GM13976 (cell line): ENCODE results near the gene PFDN4.

Source experiments
- DNase-seq: peaks from one replicate; pipeline ENCODE4 v3.0.0; 2012; ENCODE audit warnings: low spot score
- in situ Hi-C: fragments of 300-500 bp; cut with MboI; formaldehyde crosslinking; loops from one replicate; pipeline ENCODE4 v1.12.0; 2022; ENCODE audit warnings: low sequenced_read_pairs, mixed read lengths, inconsistent platforms; ENCODE audit not compliant: unreplicated experiment
- TF ChIP-seq, protein P1 (sequence below): IDR thresholded peaks from 2 replicates; pipeline ENCODE4 v1.5.1; 2012; ENCODE audit warnings: borderline replicate concordance, mild to moderate bottlenecking; ENCODE audit not compliant: insufficient read depth; ENCODE audit errors: extremely low read depth, missing control alignments, control extremely low read depth

The PFDN4 gene

DNA sequence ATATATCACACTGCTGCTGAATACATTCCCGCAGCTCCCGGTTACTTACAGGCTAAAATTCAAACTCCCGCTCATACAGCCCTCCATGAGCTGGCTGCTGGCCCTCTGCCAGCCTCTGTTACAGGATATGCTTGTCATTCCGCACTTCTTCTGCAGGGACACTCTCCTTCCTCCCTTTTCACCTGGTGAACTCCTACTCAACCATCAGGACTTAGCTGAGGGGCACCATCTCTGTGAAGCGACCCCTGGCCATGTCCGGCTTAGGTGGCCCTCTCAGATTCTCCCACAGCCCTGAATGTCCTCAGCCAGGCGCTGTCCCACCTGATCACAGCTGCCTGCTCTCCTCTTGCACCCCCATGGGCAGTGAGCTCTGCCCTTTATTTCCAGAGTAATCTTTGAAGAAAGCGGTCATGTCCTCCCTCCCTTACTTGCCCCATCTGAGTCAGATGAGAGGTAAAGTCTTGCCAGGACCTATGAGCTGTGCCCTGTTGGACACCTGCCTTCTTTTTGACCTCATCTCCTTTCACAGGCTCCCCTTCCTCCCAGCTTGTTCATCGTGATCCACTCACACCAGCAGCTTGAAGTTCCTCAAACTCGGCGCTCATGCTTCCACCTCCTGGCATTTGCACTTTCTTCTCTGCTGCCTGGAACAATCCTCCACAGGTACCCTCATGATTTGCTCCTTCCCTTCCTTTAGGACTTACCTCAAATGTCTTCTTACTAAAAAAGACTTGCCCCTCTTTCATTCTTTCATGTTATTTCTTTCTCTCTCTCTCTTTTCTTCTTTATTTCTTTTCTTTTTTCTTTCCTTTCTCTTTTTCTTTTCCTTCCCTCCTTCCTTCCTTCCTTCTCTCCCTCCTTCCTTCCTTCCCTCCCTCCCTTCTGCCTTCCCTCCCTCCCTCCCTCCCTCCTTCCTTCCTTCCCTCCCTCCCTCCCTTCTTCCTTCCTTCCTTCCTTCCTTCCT lies 39.7 kb upstream of the PFDN4 start:
- TF ChIP-seq, protein P1, sequence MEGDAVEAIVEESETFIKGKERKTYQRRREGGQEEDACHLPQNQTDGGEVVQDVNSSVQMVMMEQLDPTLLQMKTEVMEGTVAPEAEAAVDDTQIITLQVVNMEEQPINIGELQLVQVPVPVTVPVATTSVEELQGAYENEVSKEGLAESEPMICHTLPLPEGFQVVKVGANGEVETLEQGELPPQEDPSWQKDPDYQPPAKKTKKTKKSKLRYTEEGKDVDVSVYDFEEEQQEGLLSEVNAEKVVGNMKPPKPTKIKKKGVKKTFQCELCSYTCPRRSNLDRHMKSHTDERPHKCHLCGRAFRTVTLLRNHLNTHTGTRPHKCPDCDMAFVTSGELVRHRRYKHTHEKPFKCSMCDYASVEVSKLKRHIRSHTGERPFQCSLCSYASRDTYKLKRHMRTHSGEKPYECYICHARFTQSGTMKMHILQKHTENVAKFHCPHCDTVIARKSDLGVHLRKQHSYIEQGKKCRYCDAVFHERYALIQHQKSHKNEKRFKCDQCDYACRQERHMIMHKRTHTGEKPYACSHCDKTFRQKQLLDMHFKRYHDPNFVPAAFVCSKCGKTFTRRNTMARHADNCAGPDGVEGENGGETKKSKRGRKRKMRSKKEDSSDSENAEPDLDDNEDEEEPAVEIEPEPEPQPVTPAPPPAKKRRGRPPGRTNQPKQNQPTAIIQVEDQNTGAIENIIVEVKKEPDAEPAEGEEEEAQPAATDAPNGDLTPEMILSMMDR = no peak
- no peak for DNase-seq
- in situ Hi-C loops = no loop called here

DNA sequence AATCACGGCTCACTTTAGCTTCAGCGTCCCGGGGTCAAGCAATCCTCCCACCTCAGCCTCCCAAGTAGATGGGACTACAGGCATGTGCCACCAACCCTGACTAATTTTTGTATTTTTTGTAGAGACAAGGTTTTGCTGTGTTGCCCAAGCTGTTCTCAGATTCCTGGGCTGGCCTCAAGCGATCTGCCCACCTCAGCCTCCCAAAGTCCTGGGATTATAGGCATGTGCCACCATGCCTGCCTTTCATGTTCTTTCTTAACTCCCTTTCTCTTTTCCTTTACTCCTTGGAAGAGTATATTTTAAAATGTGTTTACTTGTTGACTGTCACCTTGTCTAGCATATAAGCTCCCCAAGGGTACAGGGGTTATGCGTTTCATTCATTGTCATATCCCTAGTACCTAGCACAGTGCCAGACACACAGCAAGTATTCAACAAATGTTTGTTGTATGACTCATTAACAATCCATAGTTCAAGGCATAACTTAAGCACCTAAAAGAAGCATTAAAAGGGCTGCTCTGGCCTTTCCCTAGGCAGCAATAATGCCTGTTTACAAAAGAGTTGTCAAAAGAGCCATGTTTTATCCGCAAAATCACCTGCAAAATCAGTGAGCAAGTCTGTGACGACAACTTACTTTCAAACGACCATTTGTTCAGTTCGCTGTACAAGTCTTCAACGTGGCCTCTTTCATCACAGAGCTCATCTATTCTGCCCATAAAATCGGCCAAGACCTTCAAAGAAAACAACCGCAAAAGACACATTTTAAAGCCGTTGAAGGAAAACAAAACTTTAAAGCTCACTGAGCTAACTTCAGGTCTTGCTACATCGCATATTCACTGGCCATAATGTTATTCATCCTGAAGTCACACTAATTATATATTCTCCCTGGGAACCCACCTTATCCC lies 38.7 kb upstream of the PFDN4 start:
- in situ Hi-C loops = no loop called here

DNA sequence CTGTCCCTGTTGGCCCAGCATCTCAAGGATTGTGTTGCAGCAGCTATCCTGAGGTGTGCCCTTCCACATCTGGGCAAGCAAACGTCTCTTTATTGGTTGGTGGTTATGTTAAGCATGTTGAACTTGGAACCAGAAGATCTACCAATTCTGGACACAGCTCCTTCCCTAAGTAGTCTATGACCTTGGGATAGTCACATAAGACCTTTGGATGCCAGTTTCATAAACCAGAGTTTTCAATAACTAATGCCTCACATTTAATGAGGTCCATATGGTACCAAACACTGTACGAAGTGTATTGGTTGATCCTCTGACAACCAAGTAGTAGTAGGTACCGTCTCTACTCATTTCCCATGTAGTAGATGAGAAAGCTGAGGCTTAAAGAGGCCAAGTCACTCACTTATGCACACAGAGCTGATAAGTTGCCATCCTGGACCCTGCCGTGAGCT lies 37.8 kb upstream of the PFDN4 start:
- in situ Hi-C loops = no loop called here
- DNase-seq = no peak
- TF ChIP-seq, protein P1 = no peak

More for the DNA sequence above, 38.7 kb upstream of the PFDN4 start:
- no peak for DNase-seq
- TF ChIP-seq, protein P1 = no peak

DNA sequence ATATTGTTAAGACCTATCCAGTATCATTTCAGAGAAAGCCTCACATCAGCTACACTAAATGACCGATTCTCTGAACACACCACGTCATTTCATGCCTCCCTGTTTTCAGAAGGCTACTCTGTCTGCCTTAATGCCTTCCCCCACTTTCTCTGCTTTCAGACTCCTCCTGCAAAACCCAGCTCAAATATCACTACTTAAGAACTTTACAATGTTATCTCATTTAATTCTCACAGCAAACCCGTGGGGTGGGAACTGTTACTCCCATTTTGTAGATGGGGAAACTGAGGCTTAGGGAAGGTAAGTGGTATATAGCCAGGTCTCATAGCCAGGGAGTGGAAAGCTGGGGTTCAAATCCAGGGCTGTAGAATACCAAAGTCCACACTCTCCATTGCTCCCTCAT lies 36.9 kb upstream of the PFDN4 start:
- no peak for DNase-seq
- TF ChIP-seq, protein P1 = no peak
- in situ Hi-C loops = no loop called here

DNA sequence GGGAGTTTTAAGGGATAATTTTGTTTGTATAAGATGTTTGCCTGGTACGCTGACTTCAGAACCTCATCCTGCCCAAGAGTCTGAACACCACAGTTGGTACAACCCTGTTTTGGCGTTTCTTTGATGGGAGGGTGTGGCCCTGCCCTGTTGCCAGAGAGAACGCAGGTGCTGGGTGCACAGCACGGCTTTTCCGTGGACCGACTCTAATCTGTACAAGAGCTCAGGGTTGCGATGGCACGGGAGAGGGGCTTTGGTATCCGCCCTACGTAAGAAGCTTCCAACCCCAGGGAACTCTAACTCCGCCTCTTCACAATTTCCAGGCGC lies 35.4 kb upstream of the PFDN4 start:
- TF ChIP-seq, protein P1 = no peak
- DNase-seq = no peak
- in situ Hi-C loops = no loop called here

DNA sequence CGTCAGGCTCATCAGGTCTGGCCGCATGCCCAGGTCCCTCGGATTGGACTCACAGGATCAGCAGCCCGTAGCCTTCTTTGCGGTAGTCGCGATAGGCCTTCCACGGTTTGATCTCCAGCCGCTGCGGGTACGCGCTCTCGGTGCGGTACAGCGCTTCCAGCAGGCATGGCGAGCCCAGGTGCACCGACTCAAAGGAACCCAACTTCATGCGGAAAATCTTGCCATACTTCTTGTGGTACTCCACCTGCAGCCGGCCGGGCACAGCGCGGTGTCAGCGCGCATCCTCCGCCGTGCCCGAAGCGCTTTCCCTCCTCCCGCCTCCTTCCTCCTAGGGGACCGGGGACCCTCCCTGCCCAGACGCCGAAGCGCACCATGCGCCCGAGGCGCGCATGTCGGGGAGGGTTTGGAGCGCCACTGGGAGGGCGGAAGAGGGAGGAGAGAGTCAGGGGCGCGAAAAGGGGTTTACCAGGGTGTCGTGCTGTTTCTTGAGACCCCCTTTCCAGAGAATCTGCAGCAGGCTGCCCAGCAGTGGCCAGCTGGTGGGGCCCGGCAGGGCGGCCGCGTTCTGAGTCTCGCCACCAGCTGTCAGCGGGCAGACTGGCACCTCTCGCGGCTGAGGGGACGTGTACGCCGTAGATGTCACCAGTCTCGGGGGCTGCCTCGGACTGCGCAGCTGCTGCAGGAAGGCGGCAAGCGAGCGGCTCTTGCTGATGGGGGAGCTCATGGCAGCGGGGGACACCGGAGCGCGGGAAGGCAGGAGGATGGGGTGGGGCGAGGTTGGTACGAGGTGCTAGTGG lies 34.8 kb upstream of the PFDN4 start:
- in situ Hi-C loops = no loop called here
- TF ChIP-seq, protein P1 = no peak
- peak; percentile 26 for DNase-seq
